H4 (cell line): ENCODE results near the gene NPPC. TPM values are rescaled to one million over a fixed set of nuclear protein-coding genes. Genes with fewer than 3 reads are reported as not detected.
"Not testable (repeated sequence)": the region's sequence is repeated elsewhere in the genome, so short reads cannot be mapped to it uniquely, and the experiment has no call there.

Source experiments
- DNase-seq: peaks from one replicate; pipeline ENCODE4 v3.0.0-alpha.2; 2015; ENCODE audit warnings: low spot score
- total RNA-seq: library from RNA; depleted of rRNA; stranded (reverse); fragments of >200 nt; shearing (Covaris generic); gene quantifications from 2 replicates; pipeline ENCODE4 v1.2.3, GENCODE V29; 2014

The NPPC gene
- total RNA-seq, 1 experiment from 2014 or later: not detected

DNA sequence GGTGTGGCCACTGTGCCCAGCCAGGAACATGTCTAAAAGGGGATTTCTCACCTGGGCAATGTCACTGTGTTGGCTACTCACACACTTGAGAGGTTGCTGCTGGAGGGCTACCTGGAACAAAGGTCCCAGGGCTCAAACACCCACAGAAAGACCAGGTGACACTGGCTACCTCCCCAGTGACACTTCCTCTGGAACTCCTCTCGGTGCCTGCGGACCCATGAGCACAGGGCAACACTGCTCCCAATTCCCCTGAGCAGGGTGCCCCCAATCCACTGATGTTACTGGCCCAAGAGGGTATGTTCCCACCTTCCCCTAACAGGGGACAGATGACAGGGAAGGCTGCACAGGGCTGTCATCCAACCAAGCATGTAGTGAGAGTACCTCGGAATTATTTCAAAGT is 5.8 kb downstream of the NPPC start:
- DNase-seq: no peak

- no peak for DNase-seq
Measured at GRCh38 chr2:231919341-231920035, 6.7 kb downstream of the NPPC start.

DNA sequence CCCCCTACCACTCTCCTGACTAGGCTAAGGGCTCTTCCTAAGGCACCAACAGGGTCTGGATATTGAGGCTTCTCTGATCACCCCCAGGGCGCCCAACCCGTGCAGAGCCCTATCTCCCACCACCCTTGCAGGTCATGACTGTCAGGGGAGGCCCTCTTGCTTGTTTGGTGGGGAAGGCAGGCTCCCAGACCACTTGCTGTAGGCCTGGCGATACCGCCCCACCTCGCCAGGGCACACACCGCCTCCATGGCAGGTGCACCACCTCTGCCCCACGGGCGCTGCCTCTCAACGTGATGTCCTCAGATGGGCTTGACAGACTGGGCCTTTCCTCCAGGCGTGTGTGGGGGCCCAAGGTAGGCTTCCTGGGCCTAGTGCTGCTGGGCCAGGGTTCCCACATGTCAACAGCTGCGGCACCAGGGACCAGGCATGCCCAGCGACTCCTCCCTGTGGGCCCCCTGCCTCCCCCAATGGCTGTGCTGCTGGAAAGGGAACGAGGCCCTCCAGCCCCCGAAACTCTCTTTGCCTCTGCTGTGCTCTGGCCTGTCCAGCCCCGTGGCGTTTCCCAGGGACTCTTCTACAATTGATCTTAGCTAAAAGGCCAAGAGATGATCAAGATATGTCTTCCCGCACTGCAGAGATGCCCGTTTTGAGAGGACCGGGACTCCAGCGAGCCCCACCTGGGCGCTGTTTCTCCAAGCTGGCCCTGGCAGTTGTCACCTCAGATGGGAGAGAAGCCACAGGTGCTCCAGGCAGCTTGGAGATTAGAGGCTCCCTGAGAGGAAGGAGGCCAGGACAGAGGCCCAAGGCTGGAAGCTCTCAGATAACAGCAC is 7.5 kb downstream of the NPPC start:
- no peak for DNase-seq

- DNase-seq: no peak
Measured at GRCh38 chr2:231917280-231918066, 8.7 kb downstream of the NPPC start.

DNA sequence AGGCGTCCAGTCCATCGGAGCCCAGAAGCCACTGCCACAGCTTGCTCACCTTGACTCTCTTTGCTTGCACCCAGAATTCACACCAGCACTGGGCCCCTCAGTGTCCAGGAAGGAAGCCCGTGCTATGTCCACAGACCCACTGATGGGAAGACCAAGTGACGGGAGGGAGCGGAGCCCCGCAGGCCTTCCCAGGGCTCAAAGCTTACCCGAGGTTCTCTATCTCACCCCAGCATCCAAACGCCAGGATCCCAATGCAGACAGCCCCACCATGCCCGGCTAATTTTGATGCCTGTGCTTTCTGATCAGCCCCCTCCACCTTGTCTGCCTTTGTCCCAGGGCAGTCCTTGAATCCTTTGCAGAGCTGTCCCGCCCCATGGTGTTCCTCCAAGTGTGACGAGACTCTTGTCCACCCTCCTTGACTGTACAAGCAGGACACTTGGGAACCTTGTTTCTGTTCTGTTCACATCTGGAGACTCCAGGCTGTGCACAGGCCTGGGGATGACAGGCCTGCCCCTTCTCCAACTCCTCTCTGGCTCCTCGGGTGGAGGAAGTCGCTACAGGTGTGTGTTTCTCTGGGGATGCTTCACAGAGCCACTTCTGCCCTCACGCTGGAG is 12.0 kb downstream of the NPPC start:
- no peak for DNase-seq

DNA sequence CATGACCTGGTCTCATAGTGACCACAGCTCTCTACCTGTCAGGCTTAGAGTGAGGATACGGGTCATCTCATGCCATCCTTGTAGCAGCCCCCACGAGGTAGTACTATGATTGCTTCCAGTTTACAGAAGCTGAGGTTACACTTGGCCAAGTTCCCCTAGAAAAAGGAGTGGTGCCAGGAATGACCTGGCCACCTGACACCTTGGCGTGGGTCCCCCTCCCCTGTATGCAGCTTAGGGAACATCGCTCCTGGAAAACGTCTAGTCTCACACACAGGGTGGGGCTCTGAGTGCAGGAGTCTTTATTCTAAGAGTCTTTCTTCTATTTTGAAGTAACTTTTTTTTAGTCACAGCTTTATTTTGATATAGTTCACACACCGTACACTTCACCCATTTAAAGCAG is 14.8 kb downstream of the NPPC start:
- no peak for DNase-seq

DNA sequence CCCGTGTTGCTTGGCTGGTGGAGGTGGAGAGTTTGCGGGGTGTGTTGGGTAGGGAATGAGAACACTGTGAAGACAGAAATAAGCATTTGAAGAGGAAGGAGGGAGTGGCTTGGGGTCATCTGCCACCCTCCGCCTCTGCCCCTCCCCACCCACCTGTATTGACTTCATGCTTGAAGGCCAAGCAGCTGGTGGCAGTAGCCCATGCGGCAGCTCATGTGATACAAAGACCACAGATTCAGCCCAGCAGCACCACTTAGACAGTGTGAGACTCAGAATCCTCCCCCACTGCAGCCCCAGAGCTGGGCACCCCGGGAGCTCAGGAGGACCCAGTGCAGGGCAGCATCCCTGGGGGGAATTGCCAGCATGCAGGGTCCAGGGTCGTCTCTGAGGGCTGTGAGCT is 15.4 kb downstream of the NPPC start:
- DNase-seq: no peak

DNA sequence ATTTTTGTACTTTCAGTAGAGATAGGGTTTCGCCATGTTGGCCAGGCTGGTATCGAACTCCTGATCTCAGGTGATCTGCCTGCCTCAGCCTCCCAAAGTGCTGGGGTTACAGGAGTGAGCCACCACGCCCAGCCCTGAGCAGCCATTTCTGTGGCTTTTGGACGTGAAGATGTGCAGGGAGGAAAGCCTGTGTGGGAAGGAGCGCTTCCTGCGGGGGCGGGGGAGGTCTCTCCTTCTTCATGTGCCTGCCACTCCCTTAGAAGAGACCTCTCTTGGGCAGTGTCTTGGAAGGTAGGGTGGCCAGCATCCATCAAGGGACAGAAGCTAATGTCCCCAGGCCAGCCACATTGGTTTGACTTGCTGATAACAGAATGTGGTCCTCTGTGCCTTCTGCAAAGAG is 16.0 kb downstream of the NPPC start:
- not testable (repeated sequence) for DNase-seq

DNA sequence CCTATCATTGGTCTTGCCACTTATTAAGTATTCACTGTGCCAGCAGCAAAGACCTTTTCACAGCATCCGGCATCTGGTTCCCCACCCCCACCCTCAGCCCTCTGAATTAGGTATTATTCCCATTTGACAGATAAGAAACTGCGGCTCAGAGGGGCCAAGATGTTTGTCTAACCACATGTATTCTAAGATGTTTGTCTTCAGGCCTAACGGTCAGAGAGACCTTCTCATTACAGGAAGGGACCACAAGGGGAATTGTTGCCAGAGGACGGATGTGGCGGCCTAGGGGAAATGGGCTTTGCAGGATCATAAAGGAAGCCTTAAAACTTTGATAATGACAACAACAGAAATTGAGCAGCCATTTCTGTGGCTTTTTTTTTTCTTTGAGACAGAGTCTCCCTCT is 16.6 kb downstream of the NPPC start:
- DNase-seq: no peak

- no peak for DNase-seq
Measured at GRCh38 chr2:231908584-231908983, 17.6 kb downstream of the NPPC start.

DNA sequence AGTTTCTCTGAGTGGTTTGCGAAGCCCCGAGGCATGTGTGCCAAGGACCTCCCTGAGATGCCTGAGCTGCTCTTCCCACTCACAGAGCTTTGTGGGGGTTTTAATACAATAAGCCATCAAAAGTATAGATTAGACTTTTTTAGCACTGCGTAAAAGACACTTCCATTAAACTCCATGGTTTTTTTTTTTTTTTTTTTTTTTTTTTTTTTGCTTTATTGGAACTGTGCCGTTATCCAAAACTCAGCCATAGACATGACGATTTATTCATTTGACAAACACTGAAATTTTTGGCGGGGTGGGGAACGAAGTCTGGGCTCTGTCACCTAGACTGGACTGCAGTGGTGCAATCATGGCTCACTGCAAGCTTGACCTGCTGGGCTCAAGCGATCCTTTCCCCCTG is 18.4 kb downstream of the NPPC start:
- no peak for DNase-seq

DNA sequence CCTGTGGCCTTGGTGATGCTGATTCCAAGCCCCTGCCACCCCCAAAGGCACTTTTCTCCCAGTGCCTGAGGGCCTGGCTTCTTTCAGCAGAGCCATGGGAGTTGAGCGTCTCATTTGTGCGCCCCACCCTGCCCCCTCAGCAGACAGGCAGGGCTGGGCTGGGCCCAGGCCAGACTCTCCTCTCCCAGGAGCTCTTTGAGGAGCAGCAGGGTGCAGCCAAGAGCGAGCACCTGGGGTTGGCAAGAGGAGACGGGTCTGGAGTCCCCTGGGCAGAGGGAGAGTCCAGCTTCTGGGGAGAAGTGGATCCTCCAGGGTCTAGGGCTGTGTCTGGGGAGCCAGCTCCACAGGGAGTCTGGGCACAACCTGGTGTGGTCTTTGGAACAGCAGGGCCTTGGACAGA is 21.2 kb downstream of the NPPC start:
- DNase-seq: no peak

DNA sequence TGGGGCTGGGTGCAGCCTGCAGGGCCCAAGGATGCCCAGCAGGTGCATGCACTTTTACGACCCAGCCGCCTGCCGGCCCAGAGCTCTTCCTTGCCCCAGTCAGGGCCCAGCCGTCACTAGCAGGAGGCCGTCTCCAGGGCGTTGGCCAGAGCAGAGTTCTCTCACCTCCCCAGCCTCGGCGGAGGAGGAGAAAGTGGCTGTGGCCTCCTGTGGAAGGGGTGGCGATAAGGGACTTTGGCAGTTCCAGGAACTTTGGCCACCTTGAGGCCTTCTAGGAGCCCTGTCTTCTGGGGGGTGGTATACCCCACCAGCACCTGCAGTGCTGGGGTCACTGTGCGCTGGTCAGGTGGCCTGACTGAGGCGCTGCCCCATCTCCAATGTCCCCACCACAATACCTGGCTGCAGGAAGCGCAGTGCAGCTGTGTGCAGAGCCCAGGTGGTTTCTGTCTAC is 22.0 kb downstream of the NPPC start:
- DNase-seq: no peak

DNA sequence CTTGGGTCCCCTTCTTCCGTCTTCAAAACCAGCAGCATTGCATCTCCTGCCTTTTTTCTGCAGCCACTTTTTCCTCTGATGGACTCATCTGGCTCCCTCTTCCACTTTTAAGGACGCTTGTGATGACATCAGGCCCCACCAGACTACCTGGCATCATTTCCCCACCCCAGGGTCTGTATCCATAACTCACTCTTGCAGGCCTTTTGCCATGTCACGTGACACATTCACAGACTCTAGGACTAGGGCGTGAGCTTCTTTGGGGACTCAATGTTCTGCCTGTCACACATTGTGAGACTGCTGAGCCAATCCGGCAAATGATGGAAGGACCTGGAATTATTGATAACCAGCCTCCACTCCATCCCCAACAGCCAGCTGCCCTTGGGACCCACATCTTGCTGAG is 23.6 kb downstream of the NPPC start:
- no peak for DNase-seq

GRCh38 chr2:231900972-231901371 is 25.2 kb downstream of the NPPC start:
- no peak for DNase-seq

DNA sequence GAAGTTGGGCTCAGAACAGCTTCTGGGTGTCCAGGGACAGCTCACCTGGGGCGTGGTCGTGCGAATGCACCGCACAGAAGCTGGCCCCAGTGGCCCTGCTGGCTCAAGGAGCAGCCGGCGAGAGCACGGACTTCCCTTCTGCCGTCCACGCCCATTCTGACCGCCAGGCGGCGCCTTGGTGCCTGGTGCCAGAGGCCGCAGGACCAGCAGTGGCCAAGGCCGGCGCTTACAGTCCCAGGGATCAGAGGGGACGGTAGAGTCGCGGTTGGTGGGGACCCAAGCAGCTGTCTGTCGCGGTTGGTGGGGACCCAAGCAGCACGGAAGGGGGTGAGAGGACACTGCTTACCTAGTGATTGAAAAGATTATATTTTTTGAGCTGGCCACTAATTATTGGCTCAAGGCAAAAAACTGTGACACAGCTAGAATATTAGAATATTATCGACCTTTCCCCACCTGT is 25.7 kb downstream of the NPPC start:
- peak; percentile 68 for DNase-seq

DNA sequence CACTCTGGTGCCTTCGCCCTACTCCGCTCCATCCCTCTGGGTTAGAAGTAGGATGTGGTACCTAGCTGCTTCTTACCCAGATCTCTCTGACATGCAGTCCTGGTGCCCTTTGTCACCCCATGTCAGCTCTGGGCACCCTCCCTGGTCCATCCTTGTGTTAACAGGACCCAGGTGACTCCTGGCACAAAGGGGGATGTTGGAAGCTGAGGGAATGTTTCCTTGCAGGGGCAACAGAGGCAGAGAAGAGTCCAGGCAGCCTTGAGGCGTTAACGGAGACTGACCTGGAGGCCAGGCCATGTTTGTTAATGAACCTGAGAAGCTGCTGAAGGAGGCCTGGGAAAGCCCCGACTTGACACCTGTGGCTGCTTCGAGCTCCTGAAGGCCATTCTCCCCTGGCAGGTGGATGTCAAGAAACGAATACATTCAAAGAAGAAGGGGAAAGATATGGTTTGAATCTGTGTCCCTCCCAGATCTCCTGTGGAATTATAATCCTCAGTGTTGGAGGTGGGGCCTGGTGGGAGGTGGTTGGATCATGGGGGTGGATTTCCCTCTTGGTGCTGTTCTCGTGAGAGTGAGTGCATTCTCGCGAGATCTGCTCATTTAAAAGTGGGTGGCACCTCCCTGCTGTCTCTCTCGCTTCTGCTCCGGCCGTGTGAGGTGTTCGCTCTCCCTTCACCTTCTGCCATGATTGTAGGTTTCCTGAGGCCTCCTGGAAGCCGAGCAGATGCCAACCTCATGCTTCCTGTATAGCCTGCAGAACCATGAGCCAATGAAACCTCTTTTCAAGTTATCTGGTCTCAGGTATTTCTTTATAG is 31.4 kb downstream of the NPPC start:
- DNase-seq: no peak

DNA sequence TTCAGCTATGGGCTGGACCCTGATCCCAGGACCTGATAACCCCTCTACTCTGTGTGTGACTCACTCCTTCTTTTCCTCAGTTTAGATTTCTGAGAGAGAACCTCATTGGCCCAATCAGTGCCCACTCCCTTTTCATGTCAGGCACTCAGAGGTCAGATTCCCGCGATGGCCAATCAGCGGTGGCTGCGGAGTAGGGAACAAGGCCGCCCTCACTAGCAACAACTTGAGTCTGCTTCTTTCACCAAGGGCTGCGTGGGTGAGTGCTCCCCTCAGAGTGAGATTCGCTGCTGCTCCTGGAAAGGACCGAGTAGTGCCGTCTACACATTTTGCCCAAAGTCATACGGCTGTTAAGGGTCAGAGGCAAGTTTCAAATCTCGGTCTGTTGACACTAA is 34.7 kb downstream of the NPPC start:
- DNase-seq: no peak

DNA sequence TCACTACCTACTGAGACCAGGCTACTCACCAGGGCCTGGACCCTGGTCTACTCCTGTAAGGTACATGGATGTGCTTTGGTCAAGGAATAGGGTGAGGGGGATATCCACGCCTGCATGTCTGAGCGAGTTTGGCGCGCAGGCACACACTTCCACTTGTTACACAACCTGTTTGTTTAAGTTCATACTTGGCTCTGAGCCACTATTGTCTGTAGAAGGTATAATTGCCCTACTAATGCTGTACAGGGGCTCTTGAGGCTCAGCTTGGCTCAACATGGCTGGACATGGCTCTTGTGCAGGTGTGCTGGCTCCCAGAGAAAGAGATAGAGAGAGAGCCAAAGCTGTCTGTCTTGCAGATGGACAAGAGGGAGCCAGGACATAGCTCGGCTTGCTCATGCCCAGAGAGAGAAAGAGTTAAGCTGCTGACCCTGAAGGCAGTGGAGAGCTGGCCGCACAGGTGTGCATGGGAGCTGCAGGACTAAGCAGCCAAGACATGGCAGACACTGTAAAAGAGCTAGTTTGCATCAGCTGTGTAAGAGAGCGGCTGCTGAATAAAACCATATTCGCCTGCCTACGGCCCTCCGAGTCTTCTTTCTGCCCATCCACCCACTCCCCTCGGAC is 35.2 kb downstream of the NPPC start:
- no peak for DNase-seq

- DNase-seq: no peak
Measured at GRCh38 chr2:231887756-231888155, 38.4 kb downstream of the NPPC start.
